ENCODE data around the gene SARNP. TPM values are rescaled to one million over a fixed set of nuclear protein-coding genes. Genes with fewer than 3 reads are reported as not detected.

SARNP gene
- total RNA-seq, 1 donor from 2014 or later = 78.3 TPM

- Mint-ChIP-seq H3K27ac (no peak overlapping the region), H3K9me3 (no peaks in the 10 kb centered on the region), H3K4me1 (ENCODE audit: low read depth) (peaks cover 27% of the 10 kb centered on the region), H3K36me3 (ENCODE audit: low read depth) (no peaks in the 10 kb centered on the region), H3K27me3 (ENCODE audit: low read depth) (peaks cover 24% of the 10 kb centered on the region), H3K4me3 (ENCODE audit: low read depth) (no peak overlapping the region)
- intact Hi-C loops (cut with micrococcal nuclease) = no loop called here
- DNase-seq (ENCODE audit: low spot score) = no peak
Observed at GRCh38 chr12:55713721-55714120, 103.8 kb downstream of the SARNP start.

GRCh38 chr12:55712700-55713415 is 104.7 kb downstream of the SARNP start:
- Mint-ChIP-seq H3K4me3 (ENCODE audit: low read depth) (no peak overlapping the region), H3K27me3 (ENCODE audit: low read depth) (peaks cover 32% of the 10 kb centered on the region), H3K36me3 (ENCODE audit: low read depth) (no peaks in the 10 kb centered on the region), H3K9me3 (no peaks in the 10 kb centered on the region), H3K27ac (no peak overlapping the region), H3K4me1 (ENCODE audit: low read depth) (peaks cover 27% of the 10 kb centered on the region)
- no peak for DNase-seq (ENCODE audit: low spot score)
- intact Hi-C loops (cut with micrococcal nuclease) = no loop called here

DNA sequence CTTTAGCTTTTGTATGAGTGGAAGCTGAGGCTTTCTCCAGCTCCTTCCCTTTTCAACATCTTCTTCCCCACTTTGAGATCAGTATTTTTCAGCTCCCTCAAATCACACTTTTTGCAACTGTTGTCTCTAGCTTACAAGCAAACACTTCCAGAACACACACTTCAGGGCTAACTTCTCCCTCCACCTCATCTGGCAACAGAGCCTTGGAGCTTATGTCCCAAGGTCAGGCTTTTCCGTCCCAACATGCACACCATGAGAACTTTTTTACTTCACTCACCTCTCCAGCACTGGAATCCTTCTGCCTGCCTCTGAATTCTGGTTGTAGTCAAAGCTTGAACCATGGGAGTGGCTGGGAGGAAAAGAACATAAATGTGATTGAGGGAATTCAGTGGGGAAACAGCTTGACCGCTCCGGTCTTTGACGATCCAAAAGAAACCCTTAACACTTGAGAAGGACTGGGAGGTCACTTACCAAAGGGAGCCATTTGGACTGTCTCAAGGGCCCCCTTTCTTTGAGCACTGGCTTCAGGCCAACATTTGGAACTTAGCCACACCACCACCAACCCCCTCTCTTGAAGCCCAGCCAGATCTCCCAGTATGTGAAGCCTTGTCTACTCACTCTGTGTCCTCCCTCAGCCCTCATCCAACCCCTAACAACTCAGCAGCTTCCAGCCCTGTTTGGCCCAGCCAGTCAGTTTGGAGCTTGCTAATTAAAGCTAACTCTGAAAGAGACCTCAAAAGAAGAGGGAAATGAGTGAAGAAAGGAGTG is 105.6 kb downstream of the SARNP start:
- Mint-ChIP-seq H3K27me3 (ENCODE audit: low read depth) (peaks cover 36% of the 10 kb centered on the region), H3K9me3 (no peaks in the 10 kb centered on the region), H3K27ac (no peak overlapping the region), H3K4me1 (ENCODE audit: low read depth) (peaks cover 22% of the 10 kb centered on the region), H3K36me3 (ENCODE audit: low read depth) (no peaks in the 10 kb centered on the region), H3K4me3 (ENCODE audit: low read depth) (no peak overlapping the region)
- DNase-seq (ENCODE audit: low spot score) = no peak
- intact Hi-C loops (cut with micrococcal nuclease) = no loop called here

DNA sequence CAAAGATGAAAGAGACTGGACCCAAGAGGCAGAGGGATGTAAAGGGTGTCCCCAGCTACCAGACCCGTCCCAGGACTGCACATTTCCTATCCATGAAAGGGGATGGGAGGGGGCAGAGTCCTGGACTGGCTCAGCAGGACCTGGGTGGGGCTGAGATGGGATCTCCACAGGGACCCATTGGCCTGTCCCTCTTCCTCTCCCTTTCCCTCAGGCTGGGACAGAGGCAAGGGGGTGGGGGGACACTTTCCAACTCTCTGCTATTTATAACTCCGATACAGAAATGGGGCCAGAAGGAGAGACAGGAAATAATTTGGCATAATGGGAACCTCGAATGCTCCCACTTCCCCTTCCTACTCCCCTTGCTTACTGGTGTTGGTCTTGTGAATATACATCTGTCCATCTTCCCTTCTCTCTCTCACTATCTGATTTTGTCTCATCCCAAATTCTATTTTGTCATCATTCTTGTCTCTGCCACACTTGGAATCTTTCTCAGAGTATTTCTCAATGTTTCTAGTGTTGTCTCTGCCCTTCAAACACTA is 108.8 kb downstream of the SARNP start:
- intact Hi-C loops (cut with micrococcal nuclease) = no loop called here
- H3K4me3 Mint-ChIP-seq (ENCODE audit: low read depth) = peak overlapping the region; percentile 73
- H3K9me3 Mint-ChIP-seq = no peaks in the 10 kb centered on the region
- H3K36me3 Mint-ChIP-seq (ENCODE audit: low read depth) = no peaks in the 10 kb centered on the region
- peaks cover 53% of the 10 kb centered on the region for H3K27me3 Mint-ChIP-seq (ENCODE audit: low read depth)
- H3K4me1 Mint-ChIP-seq (ENCODE audit: low read depth) = peaks cover 17% of the 10 kb centered on the region
- H3K27ac Mint-ChIP-seq = no peak overlapping the region
- DNase-seq (ENCODE audit: low spot score) = no peak

DNA sequence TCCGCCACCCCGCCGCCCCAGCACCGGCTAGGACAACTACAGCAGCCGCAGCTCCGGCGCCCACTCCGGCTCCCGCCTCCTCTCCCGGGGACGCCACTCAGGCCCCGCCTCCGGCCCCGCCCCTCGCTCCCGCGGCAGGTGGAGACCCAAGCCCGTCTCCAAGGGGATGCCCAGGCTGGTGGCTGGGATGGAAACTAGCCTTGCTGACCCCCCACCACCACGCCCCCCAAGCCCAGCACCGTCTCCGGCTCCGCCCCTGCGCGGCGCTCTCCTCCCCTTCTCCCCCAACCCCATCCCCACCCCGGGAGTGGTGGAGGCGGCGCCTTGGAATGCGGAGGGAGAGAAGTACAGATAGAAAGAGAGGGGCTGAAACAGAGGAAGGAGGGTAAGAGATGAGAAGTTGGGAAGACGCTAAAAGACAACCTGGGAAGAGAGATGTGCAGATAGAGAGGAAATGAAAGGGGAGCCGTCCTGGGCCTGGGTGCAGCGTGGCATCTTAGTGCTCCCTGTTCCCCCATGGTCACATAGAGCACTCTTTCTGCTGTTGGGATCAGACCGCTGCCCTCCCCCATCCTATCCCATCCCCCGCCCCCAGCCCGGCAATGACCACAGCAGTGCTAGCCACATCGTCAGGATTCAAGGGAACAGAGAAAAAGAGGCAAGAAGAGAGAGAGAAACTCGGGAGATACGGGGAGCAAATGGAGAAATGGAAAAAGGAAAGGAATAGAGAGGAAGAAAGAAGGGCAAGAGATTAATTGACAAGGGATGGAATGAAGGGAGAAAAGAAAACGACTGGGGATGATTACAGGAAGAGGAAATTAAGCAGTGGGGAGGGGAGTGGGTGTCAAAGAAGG is 109.5 kb downstream of the SARNP start, which contains the start of gene ITGA7:
ITGA7 (minus strand) TSS at position 64 of the 854 bp plus-strand sequence. CDS start 222 bp downstream, outside the sequence.
- DNase-seq (ENCODE audit: low spot score) = peak; percentile 39
- peaks cover 53% of the 10 kb centered on the region for H3K27me3 Mint-ChIP-seq (ENCODE audit: low read depth)
- H3K4me1 Mint-ChIP-seq (ENCODE audit: low read depth) = peaks cover 17% of the 10 kb centered on the region
- H3K36me3 Mint-ChIP-seq (ENCODE audit: low read depth) = no peaks in the 10 kb centered on the region
- H3K27ac Mint-ChIP-seq = no peak within 1 kb of the TSS
- H3K4me3 Mint-ChIP-seq (ENCODE audit: low read depth) = peak within 1 kb of the TSS; percentile 73
- H3K9me3 Mint-ChIP-seq = no peaks in the 10 kb centered on the region
- intact Hi-C loops (cut with micrococcal nuclease) = no loop called here

Other genes starting within 250 kb of the SARNP start
- 0.11 TPM in 1 of 2 replicates, not detected in the other for gene OR2AP1, start 245.3 kb downstream of the SARNP start, total RNA-seq
- gene OR10P1, start 180.8 kb downstream of the SARNP start, total RNA-seq = not detected in 2 replicates
- 0.94 and 1.9 TPM in 2 replicates for gene ITGA7, start 109.8 kb downstream of the SARNP start, total RNA-seq
- gene BLOC1S1, start 101.7 kb downstream of the SARNP start, total RNA-seq = 72.3 and 73.9 TPM in 2 replicates
- 6.5 and 8.1 TPM in 2 replicates for gene RDH5, start 97.3 kb downstream of the SARNP start, total RNA-seq
- 230 and 236 TPM in 2 replicates for gene CD63, start 88.7 kb downstream of the SARNP start, total RNA-seq
- gene GDF11, start 74.6 kb downstream of the SARNP start, total RNA-seq = 15.3 and 15.4 TPM in 2 replicates
- gene ORMDL2, start 317 bp upstream of the SARNP start, total RNA-seq = 58.6 and 59.2 TPM in 2 replicates
- 34.8 and 35.2 TPM in 2 replicates for gene DNAJC14, start 11.9 kb upstream of the SARNP start, total RNA-seq
- not detected in 2 replicates for gene MMP19, start 25.2 kb upstream of the SARNP start, total RNA-seq
- gene PYM1, start 110.2 kb upstream of the SARNP start, total RNA-seq = 37.5 and 43.4 TPM in 2 replicates
- gene DGKA, start 113.4 kb upstream of the SARNP start, total RNA-seq = 218 and 242 TPM in 2 replicates
- 0.32 and 0.37 TPM in 2 replicates for gene PMEL, start 148.3 kb upstream of the SARNP start, total RNA-seq
- gene CDK2, start 149.1 kb upstream of the SARNP start, total RNA-seq = 116 and 121 TPM in 2 replicates
- 47.9 and 51.0 TPM in 2 replicates for gene RAB5B, start 156.4 kb upstream of the SARNP start, total RNA-seq
- 19.9 and 21.2 TPM in 2 replicates for gene SUOX, start 179.6 kb upstream of the SARNP start, total RNA-seq
- gene IKZF4, start 203.3 kb upstream of the SARNP start, total RNA-seq = 34.8 and 35.5 TPM in 2 replicates
- 43.9 and 45.2 TPM in 2 replicates for gene RPS26, start 224.2 kb upstream of the SARNP start, total RNA-seq